ENCODE measurements around the gene RNF13.

Gene RNF13, protein sequence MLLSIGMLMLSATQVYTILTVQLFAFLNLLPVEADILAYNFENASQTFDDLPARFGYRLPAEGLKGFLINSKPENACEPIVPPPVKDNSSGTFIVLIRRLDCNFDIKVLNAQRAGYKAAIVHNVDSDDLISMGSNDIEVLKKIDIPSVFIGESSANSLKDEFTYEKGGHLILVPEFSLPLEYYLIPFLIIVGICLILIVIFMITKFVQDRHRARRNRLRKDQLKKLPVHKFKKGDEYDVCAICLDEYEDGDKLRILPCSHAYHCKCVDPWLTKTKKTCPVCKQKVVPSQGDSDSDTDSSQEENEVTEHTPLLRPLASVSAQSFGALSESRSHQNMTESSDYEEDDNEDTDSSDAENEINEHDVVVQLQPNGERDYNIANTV
- total RNA-seq = 35.9 to 51.9 reads per million in 2 donors

DNA sequence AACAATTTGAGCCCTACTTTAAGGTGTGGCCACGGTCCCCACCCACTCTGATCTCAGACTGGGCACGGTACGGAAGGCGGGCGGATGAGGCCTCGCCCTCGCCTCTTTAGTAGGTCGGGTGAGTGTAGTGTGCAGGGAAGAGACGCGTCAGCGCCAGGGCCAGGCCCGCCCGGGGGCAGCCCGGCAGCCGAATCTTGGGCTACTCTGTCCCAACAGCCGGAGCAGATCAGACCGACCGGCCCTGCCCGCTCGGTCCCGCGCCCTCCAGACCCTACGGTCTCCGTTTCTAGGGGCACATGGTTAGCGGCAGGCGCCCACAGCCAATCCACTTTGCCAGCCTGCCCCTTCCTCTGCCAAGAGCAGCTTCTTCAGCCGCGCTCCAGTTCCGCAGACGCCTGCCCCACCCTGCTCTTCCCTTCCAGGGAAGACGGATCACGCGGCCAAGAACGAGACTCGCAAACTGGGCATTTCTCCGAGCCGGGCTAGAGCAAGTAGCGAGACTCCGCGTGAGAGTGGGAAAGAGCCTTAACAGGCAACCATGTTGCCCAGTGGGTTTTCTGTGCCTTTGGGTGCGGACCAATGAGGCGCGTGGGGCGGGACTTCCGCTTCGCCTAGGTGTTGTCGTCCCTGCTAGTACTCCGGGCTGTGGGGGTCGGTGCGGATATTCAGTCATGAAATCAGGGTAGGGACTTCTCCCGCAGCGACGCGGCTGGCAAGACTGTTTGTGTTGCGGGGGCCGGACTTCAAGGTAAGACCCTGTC, at the start of gene RNF13:
Gene RNF13, plus strand, starts transcription at position 610 of the 761 bp plus-strand sequence. CDS start 32,812 bp downstream, outside the sequence.
- DNase-seq = peak; percentile 81 to 94 (median 89)

DNA sequence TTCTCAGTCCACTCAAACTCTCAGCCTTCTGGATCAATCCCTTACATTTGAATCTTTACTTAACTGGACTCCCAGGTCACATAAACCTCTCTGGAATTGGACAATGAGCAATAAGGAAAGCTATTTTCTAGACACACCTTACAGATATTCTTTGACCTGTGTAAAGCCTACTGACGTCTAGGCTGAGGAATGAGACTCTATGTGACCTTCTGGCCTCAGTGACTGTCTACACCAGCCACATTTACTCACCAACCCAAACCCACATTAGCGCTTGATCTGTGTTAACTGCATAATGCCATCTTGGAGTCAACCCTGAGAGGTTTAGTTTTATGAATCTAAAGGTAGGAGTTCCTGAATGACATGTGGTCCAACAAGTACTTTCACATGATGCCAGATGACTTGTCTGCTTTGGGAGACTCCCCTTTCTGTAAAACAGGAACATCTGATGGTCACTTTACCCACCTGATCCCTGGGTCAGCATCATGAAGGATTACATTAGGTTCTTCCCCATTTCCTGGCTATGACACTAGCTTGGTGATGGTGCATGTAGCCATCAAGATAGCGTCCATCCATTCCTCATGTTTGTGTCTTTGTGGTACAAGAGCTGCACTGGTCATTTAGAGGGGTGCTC, 49.3 kb upstream of the RNF13 start:
- no peak for DNase-seq

DNA sequence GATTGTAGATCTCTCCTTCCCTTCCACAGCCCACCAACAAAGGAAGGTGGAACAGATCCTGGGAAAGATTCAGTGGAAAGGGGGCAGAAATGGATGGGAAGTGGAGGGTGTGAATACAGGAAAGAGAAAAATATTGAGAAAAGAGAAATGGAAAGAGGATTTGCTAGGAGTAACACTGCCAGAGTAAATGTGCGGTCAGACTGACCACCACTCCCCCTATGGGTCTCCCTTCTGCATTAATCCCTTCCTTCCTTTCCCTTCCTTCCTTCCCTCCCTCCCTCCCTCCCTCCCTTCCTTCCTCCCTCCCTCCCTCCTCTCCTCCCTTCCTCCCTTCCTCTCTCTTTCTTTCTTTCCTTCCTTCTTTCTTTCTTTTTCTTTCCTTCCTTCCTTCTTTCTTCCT, 48.7 kb upstream of the RNF13 start:
- no peak for DNase-seq

DNA sequence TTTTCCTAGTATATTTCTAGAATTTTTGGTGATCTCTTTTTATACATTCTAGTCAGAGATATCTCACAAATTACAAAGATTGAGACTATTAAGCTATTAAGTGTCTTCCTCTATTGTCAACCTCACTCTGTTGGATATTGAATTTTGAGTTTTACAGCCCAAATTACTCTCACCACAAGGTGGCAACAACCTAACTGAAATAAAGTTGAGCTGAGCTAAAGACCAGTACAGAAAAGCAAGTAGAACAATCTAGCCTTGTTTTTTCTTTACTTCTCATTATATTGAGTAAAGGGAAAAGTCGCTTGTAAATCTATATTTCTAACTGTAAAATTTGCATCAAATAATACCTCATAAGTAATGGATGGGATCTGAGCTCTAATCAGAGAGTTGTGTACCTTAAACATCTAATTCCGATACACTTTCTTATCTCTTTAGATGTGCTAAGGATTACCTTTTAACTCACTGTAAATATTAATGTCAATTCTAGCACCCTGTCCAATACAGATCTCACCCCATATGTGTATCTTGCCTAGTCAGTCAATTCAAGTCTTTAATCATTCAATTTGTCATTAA, 47.2 kb upstream of the RNF13 start:
- peak in 1 of 5 experiments; percentile 20 for DNase-seq

DNA sequence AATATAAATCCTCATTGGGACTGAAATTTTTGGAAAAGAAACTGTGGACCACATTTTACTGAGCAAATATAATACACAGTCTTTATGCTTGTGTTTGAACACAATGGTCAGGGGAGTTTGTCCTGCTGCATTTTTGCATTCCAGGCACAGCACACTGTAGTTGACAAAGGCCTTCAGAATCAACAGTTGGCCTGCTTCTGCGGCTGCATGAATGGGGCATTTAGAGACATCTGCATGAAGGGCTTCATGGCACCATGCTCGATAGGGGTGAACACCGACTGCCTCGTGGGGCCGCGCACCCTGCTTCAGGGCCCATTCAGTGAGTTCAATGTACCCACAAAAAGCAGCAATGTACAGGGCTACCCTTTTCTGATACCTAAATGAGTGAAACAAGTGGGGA, 45.3 kb upstream of the RNF13 start:
- DNase-seq = no peak

DNA sequence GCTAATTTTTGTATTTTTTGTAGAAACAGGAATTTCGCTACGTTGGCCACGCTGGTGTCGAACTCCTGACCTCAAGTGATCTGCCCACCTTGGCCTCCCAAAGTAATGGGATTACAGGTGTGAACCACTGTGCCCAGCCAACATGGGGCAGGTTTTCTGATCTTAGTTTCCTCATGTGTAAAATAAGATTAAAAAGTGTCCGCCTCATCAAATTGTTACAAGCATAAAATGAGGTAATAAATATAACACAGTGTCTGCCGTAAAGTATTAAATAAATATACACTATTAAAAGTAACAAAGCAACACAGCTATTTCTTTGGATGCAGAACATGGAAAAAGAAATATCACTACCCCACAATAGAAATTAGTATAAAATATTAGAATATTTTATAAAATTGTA, 44.3 kb upstream of the RNF13 start:
- no peak for DNase-seq

DNA sequence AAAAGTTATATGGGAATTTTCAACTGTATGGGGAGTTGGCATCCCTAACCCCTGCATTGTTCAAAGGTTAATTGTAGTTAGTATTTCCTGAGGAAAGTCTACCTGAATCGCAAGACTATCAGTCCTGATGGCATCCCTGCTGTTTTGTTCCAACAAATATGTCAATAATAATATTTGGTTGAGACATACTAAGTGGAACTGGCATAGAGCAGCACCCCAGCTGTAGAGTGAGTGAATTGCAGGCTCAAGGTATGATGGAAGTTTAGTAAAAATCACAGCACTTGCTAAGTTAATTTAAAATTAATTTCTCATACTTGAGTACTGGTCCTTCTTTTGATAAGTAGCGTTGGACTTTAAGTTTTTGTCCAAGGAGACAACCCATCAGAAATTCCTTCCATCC, 42.8 kb upstream of the RNF13 start:
- DNase-seq = peak in 1 of 5 experiments; percentile 2

DNA sequence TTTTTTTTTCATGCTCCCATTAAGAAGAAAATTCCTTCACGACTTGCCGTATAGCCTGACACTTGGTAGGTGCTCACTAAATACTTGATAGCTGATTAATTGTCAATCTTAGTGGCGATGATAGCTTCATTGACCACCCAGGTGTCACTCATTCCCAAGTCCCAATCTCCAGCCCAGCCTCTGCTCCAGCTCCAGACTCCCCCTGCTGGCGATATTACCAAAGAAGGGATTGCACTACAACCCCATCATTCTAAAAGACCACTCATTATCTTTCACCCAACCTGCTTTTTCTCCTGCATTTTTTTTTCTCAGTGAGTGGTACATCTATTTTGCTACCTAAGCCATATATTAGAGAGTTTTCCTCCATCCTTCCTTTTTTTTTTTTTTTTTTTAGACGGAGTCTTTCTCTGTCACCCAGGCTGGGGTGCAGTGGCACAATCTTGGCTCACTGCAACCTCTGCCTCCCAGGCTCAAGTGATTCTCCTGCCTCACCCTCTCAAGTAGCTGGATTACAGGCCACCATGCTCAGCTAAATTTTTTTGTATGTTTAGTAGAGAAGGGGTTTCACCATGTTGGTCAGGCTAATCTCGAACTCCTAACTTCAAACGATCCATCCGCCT, 41.3 kb upstream of the RNF13 start:
- DNase-seq = peak in 2 of 5 experiments; percentile 7 to 37

DNA sequence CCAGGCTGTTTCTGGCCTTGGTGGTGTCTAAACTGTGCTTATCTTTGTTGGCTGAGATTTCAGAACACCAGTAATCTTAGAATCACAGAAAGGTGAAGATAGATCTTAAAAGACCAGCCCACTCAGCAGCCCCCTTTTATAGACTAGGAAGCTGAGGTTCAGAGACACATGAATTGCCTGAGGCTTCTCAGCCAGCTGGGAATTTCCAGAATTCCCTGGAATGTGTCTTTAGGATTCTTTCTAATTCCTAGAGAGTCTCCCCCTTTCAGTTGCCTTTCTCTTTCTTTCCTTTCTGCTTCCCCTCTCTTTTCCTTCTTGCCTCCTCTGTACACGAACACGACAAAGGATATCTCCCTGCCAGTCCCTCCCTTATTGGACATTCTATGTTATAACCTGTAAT, 40.2 kb upstream of the RNF13 start:
- no peak for DNase-seq

DNA sequence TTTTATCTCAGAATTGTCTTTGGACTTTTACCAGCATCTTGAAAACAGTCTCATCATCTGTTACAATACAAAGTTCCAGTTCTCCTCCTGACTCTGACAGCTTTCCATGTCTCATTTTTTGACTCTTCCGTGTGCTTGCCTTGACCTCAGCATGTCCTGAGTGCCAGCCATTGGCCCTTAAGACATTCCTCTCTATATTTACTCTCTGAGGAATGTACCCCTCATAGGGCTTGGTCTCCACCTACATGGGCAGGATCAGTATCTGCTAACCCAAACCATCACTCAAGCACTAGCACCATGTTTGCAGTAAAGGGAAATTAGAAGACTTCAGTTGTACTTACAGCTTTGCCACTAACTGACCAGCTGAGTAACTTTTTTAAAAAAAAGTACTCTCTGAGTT, 36.8 kb upstream of the RNF13 start:
- DNase-seq = no peak

DNA sequence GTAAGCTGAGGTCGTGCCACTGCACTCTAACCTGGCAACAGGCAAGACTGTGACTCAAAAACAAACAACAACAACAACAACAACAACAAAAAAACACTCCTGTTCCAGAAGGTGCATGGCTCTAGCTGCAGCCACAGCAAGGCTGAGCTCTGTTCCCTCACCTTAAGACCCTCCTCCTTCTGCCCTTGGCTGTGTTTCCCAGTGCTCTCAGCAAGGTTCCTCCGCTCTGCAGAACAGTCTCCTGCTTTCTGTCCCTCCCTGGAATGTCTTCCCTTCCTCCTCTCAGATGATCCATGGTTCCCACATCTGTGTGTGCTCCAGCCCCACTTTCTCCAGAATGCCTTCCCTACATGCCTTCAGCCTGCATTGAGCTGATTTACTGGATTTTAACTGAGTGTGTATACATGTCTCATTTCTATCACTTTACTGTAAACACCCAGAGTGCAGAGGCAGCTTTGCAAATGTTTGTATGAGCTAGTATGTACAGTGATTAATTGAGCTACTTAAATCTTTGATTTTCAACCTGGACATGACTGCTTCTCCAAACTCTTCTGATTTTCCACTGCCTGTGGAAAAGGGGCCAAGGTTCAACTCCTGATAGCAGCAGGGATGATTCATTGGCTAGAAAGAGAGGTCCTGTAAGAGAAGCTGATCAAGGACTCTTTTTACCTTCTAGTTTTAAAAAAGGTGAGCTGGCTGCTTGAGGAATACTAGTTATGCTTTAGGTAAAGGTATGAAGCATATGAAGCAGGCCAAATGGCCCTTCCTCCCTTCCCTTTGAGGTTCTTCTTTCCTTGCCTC, 35.4 kb upstream of the RNF13 start:
- DNase-seq = no peak

DNA sequence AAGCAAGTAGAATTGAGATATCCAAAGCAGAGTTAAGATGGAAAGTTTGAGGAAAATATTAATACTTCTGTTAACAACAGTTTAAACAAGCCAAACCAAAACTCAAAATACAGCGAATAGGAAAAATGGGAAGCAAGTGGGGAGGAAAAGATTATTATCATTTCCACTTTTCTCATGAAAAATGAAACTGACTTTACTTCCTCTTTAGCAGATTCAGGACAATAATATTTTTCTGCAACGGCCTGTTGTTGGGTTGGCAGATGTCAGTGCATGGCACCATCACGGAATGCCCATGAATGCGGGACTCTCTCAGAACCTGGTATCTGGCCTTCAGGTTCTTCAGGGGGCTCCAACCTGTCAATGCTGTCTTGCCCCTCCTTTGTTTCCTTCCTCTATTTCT, 31.8 kb upstream of the RNF13 start:
- DNase-seq = no peak

DNA sequence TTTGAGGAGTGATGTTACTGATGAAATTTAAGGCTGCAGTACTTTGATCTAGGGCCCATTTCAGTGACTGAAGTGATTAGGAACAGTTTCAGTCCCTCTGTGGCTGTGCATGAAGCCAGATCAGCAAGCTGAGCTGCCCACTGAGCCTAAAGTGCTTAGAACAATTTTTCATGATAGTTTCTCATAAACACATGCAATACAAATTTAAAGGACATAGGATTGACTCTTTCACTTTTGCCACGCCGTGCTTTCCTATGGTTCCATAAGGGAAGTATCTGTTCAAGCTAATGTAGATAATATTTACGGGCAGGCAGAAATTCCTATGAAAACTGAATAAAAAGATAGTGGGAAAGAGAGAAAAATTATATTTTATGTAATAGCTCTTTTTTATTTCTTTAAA, 31.3 kb upstream of the RNF13 start:
- no peak for DNase-seq

DNA sequence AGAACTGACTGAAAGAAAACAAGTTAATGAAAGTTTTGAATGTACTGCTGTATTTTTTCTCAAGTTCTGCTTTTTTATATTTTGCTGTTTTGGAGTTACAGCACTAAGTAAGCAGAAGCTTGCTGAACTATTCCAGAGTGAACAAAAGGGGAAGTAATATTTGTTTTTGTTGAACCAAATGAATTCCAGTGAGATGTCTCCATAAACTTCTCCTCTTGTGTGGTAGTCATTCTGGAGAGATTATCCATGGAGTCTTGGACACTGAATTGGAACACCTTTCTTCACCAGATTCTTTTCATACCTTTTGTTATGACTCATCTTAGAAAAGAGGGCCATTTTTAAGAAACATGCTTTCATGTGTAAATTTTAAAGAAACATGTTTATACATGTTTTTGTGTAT, 29.4 kb upstream of the RNF13 start:
- no peak for DNase-seq

DNA sequence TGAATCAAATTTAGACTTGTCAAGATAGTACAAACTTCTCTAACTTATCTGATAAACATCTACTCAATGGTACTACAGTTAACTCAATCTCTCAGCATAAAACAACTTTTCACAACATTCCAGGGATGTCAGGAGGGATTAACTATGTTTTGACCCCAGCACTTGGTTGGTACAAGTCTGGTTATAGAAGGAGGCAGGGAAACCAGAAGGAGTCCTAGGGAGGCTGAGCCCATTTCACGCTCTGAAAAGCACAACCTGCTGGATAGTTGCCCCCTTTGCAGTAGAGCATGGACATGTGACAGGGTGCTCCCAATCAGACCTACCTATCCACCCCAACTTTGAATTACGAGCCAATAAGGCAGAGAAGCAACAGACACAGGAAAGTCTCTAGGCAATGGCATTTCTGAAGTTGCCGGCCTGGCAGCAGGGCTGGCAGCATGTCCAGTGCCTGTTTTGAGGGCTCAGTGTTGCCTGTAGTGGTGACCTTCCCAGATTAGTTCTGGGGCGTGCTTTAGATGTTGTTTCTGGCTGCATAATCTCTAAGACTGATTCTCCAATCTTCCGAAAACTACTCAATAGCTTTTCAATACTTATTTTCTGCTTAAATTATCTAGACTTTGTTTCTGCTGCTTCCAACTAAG, 28.8 kb upstream of the RNF13 start:
- DNase-seq = no peak

DNA sequence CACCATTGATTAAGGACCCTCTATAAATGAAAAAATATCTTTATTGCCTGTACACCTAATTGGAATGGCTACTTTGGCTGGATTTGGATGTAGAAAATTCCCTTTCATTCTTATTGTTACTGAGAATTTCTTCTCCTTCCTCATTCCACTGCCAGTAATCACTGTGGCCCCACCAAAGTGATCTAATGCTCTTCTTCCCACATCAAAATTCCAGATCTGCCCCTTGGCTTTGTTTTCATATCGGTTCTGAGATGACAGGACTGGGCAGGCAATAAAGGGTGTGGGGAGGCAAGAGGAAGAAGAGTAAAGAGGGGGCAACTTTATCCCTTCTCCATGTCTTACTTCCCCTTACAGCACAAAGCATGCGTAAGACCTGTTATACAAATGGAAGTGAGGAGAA, 22.7 kb upstream of the RNF13 start:
- no peak for DNase-seq

DNA sequence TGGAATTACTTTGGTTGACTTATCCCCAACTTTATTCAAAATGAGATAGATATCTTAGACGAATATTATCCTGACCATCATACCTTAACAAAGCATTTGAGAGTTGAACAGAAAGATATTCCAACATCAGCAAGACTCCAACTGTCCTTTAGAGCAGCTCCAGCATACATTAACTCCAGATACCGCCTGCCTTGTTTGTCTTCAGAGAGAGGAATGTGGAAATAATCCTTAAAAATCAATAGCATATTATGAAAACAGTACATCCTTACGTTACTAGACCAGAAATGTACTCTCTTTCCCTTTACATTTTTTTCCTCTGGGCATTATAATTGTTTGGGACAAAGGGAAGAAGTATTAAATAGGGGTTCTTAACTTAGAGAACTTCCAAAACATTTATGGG, 22.3 kb upstream of the RNF13 start:
- no peak for DNase-seq

DNA sequence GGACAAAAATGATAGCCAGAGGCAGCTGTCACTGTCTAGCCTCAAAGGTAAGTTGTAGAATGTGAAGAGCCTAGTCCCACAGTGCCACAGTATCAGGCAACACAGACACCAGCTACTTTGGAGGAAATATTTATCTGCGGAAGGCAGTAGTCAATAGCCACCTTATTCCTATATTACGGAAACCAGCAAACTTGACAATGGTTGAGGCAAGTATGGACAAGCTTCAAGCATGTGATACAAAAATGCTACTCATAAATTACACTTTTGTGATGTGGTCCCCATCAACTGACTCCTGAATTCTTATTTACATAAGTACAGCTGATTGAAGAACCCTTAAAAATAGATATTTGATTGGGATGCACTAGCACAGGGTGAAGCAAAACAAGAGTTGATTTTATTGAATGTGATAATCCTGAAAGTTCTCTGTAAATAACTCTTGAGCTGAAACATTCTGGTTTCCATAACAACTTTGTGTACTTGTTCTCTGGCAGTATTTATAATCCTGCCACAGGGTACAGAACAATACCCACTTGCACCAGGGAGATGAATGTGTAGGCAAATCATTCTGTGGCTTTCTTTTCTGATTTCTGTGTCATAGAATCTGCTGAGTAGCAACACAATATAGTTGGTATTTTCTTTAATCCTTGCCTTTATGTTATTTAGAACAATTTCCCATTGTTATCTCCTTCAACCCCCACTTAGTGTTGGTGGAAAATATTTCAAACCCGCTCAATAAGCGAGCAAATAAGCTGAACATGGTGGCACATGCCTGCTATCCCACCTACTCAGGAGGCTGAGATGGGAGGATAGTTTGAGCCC, 20.4 kb upstream of the RNF13 start, which contains the start of gene ANKUB1:
Gene ANKUB1, minus strand, starts transcription at position 103 of the 819 bp plus-strand sequence. CDS start 188 bp downstream, outside the sequence.
- DNase-seq = no peak

DNA sequence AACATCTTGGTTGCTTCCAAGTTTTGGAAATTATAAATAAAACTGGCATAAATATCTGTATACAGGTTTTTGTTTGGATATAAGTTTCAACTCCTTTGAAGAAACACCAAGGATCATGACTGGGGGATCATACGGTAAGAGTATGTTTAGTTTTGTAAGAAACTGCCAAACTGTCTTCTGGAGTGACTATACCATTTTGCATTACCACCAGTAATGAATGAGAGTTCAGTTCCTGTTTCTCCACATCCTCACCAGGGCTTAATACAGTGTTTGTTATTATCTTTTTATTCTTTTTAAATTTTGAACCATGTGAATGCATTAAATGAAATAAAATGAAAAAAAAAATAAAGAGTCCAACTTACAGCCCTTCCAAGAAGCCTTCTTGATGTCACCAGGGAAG, 17.0 kb upstream of the RNF13 start:
- no peak for DNase-seq

DNA sequence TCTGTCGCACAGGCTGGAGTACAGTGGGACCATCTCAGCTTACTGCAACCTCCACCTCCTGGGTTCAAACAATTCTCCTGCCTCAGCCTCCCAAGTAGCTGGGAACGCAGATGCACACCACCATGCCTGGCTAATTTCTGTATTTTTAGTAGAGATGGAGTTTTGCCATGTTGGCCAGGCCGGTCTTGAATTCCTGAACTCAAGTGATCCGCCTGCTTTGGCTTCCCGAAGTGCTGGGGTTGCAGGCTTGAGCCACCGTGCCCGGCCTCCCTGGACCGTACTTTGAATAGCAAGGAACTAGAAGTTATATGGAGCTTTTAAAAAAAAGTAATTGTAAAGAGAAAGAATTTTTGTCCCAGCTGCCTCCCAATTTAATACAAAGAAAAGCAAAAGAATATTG, 12.3 kb upstream of the RNF13 start:
- no peak for DNase-seq
